GM18870 (cell line): ENCODE results near the gene POLR1G.
"Not testable (repeated sequence)": the region's sequence is repeated elsewhere in the genome, so short reads cannot be mapped to it uniquely, and the experiment has no call there.

ENCODE experiments used
- ATAC-seq: cut with Tn5 transposase; IDR thresholded peaks from one replicate; pipeline ENCODE4 v1.9.1; 2021; ENCODE audit warnings: moderate library complexity; ENCODE audit not compliant: unreplicated experiment

The POLR1G gene

DNA sequence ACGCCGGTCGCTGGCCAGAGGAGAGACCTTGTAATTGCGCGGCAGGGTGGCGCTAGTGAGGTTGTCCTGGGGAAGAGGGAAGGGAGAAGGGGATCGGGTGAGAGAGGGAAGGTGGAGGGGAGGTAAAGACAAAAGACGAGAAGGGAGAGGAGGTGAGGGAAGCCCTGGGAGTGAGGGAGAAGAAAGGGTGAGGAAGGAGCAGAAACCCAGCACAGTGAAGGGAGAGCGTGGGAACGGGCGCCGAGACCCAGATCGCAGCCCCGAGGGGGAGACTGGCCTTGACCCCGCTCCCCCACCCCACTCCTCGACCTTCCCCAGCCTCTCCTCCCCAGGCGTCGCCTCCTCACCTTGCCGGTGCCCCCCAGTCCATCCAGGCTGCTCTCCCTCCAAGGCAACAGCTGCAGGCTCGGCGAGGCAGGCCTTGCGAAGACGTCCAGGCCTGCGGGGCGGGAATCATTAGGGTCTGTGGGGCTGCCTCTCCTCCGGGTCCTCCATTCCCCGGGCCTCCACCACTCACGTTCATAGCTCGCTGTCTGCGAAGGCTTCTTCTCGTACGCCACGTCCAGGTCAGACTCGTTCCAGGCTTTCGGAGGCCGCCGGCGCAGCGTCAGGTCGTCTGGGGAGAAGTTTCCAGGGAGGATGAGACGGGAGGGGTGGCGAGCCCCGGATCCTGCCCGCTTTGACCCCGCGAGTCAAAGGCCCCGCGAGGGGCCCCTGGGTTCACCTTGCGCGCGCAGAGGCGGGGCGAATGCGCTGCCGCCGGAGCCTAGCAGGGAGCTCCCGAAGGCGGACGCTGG is 10.4 kb upstream of the POLR1G start:
- no peak for ATAC-seq

GRCh38 chr19:45400192-45400591 is 6.3 kb upstream of the POLR1G start:
- ATAC-seq: no peak

- no peak for ATAC-seq
These were observed 4.6 kb upstream of the POLR1G start for GRCh38 chr19:45401815-45402214.

DNA sequence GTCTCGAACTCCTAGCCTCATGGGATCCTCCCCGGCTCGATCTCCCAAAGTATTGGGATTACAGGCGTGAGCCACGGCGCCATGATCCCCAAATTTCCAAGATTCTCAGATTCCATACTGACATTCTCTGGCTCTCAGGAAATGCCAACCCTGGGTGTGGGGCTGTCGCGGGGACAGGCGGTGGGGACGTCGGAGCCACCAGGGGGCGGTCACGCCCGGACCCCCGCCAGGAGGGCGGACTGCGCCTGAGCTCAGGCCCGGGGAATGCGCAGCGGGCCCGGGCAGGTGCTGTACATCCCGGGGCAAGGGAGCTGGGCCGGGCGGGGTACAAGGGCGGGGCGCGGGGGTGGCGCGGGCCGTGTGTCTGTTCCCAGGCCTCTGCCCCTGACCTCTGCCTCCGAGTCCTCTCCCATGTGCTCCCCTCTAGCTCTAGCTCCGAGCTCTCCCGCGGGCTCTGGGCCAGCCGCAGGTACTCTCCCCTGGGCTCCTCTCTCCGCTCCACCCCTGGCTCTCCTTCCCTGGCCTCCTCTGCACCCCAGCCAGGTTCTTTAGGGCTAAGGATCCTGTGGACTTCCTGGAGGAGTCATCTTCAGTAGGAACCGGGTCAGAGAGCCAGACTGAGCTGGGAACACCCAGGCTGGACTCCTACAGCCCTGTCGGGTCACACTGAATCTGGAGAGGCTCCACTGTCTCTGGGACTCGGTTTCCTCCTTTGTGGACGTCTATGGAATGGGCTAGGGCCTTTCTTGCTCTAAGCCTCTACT is 4.0 kb upstream of the POLR1G start:
- ATAC-seq: no peak

DNA sequence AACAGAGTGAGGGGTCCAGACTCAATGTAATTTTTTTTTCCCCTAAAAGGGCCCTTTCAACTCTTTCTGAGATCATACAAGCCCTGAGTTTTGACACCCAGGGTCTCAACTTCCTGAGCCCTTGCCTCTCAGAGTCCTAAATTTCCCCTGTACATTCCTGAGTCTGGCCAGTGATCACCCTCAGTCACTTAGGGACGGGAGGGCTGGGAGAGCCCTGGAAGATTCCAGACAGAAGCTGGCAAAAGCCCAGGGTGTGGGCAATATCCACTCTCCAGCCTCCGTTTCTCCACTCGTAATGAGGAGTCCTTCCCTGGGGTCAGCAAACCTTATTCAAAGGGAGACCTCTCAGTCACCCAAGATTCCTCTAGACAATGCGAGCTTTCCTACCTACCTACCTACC is 3.2 kb upstream of the POLR1G start:
- ATAC-seq: no peak

DNA sequence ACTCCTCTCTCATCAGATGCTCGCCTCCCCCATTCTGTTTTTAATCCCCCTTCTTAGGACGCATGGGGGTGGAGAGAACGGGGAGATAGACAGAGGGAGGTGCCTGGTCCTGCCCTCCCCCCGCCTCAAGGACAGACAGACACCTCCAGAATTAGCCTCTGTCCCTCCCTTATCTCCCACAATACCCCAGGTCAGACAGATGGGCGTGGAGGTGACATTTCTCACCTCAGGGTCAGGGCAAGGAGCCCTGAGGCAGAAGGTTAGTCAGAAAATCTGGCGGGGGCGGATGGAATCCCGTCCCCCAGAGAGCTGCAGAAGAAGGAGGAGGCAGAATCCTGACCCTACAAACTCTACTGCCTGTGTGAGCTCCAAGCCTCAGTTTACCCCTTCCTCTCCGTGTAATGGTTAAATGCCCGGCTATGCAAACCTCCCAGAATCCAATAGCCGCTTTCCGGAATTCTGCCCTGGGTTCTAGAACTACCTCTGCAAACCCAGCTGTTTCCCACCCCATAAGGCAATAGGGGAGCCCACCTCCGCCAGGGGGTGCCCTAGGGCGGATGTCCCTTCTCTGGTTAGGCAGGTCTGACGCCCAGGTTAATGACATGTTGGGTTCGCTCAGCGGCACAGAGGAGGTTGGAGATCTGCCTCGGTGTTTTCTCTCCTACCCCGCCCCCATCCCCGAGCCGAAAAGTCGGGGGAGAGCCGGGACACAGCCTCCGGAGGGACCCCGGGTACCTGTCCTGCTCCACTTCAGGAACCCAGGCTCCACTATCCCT is 2.5 kb upstream of the POLR1G start:
- no peak for ATAC-seq

GRCh38 chr19:45404557-45405434 is 1.6 kb upstream of the POLR1G start, which contains the start of gene PPP1R13L:
Gene PPP1R13L (minus strand): TSS chr19:45405069. CDS start chr19:45398318, 6,751 bp downstream.
- ATAC-seq: peak; percentile 12

GRCh38 chr19:45405435-45406225 is 814 bp upstream of the POLR1G start:
- peak; percentile 42 for ATAC-seq

DNA sequence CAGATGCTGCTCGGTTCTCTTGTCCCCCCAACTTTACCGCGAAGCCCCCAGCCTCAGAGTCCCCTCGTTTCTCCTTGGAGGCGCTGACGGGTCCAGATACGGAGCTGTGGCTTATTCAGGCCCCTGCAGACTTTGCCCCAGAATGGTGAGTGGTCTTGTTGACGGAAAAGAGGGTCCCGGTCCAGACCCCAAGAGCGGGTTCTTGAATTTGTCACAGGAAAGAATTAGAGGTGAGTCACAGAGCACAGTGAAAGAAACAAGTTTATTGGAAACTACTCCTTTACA is 589 bp downstream of the POLR1G start:
- ATAC-seq: no peak

DNA sequence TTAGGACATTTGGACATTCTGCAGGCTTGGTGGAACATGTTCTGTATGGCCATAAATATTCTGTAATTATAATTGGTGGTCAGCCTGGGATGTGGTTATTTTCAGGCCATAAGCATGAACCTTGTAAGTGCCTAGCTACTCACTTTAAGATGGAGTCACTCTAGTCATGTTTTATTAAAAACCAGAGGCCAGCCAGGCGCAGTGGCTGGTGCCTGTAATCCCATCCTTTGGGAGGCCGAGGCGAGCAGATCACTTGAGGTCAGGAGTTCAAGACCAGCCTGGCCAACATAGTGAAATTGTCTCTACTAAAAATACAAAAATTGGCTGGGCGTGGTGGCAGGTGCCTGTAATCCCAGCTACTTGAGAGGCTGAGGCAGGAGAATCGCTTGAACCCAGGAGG is 1.1 kb downstream of the POLR1G start:
- ATAC-seq: not testable (repeated sequence)

DNA sequence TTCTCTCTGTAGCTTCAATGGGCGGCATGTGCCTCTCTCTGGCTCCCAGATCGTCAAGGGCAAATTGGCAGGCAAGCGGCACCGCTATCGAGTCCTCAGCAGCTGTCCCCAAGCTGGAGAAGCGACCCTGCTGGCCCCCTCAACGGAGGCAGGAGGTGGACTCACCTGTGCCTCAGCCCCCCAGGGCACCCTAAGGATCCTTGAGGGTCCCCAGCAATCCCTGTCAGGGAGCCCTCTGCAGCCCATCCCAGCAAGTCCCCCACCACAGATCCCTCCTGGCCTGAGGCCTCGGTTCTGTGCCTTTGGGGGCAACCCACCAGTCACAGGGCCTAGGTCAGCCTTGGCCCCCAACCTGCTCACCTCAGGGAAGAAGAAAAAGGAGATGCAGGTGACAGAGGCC is 1.7 kb downstream of the POLR1G start:
- ATAC-seq: no peak

GRCh38 chr19:45408830-45409556 is 2.5 kb downstream of the POLR1G start:
- ATAC-seq: no peak

GRCh38 chr19:45409557-45409920 is 3.1 kb downstream of the POLR1G start:
- ATAC-seq: no peak

GRCh38 chr19:45410330-45410729 is 3.9 kb downstream of the POLR1G start:
- ATAC-seq: not testable (repeated sequence)

DNA sequence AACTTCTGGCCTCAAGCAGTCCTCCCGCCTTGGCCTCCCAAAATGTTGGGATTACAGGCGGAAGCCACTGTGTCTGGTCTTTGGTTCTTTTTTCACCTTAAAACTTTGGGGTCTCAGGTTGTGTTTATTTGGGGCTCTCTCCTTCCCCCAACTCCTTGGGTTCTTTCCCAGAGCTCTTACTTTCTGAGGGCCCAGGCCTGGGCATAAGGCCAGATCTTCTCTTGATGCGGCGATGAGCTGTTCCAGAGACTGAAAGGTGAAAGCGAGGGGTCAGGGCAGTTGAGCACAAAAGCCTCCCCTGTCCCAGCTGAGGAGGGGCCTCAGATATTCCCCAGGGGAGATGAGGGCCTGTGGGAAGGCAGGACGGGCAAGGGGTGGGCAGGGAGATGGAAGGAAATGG is 7.1 kb downstream of the POLR1G start:
- no peak for ATAC-seq

GRCh38 chr19:45414468-45414867 is 8.0 kb downstream of the POLR1G start:
- ATAC-seq: no peak

DNA sequence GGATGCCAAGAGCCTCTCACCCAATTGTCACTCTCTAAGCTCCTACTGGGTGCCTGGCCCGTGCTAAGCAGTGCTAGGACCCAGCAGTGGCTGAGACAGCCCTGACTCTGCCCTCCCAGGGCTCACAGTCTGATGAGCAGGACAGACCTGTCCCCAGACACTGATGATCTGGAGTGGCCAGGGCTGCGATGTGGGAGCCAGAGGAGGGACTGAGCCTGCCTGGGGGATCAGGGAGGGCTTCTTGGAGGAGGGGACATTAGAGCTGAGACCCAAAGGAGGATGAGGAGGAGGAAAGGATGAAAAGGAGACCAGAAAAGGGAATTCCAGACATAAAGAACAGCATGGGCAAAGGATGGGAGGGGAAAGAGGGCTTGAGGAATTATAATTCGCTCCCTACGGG is 10.7 kb downstream of the POLR1G start:
- ATAC-seq: no peak

DNA sequence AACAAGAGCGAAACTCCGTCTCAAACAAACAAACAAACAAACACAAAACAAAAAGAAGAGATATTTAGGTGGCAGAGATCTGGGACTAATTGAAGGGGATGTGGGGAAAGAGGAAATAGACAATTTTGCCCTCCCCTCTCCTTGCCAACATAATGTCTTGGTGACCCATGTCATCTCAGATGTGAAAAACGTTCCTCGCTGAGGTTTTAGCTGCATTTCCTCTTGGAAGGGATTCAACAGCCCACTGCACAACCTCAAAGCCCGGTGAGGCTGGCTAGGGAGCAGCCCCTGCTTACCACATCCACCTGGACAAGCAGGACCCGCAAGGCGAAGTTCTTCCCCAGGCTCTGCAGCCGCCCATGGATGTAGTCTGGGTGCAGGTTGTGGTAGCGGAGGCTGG is 12.4 kb downstream of the POLR1G start:
- ATAC-seq: no peak

GRCh38 chr19:45419396-45419795 is 13.0 kb downstream of the POLR1G start:
- no peak for ATAC-seq
